Hematopoietic multipotent progenitor cell treated with erythropoietin and hydrocortisone succinate and interleukin-3 and kit ligand, for 17 days (in vitro differentiated cells): Measurements from ENCODE around the gene PCP4.

Experiments
- DNase-seq: peaks from one replicate; pipeline ENCODE4 v3.0.0-alpha.2; 2015; ENCODE audit warnings: low spot score

The PCP4 gene

DNA sequence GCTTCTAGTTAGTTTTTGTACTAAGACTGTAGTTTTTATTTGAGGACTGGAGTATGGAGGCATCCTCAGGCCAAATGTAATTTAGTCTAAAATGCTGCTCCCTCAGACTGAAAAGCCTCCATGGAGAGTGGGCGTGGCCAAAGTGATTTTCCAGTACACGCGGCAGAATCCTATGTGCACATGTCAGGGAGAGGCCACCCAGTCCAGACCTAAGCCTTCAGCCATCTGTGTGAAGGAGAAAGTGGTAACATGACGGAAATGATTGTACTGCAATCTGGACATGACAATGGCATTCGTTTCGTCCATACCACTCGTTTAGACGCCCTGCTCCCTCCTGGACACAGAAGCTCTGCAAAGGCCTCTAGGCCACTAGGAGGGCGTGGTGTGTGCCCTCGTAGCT lies 56.2 kb downstream of the PCP4 start:
- no peak for DNase-seq

- no peak for DNase-seq
Measured at GRCh38 chr21:39924577-39925308, 57.5 kb downstream of the PCP4 start.

- no peak for DNase-seq
Measured at GRCh38 chr21:39927304-39927886, 60.2 kb downstream of the PCP4 start.

- DNase-seq = no peak
Measured at GRCh38 chr21:39932335-39932734, 65.1 kb downstream of the PCP4 start.

- DNase-seq = no peak
Measured at GRCh38 chr21:39934895-39935294, 67.7 kb downstream of the PCP4 start.

GRCh38 chr21:39935716-39936115 lies 68.5 kb downstream of the PCP4 start:
- DNase-seq = no peak

GRCh38 chr21:39938086-39938625 lies 70.9 kb downstream of the PCP4 start:
- no peak for DNase-seq

- no peak for DNase-seq
Measured at GRCh38 chr21:39946199-39946598, 79.0 kb downstream of the PCP4 start.

DNA sequence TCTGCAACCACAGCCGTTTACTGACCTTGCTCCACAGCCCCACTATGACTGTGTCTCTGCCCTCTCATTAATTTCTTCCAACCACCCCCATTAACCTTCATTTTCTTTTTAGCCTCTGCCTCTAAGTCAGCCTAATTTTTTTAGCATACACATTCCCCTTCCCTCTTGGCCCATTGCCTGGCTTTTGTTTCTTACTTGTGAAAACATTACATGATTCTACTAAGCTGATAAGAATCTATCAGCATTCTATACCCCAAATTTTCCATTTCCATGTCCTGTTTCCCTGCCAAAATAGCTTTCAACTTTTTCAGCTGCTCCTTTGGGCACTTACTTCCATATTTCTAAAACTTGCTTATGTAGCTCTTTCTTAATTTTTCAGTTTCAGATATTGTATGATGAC lies 79.8 kb downstream of the PCP4 start:
- DNase-seq = no peak

DNA sequence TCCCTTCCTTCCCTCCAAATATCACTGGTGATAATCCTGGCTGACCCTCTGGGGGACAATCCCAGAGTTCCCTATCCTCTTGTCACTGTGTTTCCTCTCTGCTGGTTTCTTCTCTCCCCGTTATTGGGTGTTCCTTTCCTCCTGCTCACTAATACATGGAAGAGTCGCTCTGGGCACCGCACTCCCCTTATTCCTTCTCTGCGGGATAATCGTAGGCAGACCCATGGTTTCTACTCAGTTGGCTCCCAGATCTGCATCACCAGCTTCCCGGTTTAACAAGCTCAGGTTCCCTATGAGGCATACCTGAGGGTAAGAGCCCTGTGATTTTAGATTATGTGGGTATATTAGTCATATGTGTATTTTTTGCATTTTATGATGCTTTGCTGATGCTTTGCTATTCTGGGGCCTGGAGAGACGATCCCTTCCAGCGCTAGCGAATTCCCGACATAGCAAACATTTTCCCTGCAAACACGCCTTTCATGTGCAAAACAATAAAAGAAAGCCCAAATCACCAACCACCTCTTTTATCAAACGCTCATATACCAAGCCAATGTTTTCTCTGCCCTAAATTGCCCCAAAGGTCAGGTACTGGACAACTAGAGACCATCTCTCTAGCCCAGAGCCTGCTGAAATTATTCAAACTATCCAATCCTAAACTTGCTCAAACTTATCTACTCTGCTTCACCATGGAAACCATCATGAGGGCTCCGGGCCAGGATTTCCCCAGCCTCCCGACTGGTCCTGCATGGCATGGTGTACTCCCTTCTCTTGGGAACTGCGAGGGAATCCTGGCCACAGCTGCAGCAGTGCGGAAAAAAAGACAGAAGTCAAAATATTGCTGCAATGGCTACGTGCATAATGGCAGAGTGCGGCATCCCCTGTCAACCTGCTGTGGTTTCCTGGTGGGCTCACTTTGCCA lies 84.2 kb downstream of the PCP4 start:
- no peak for DNase-seq

GRCh38 chr21:39952265-39952664 lies 85.0 kb downstream of the PCP4 start:
- no peak for DNase-seq

DNA sequence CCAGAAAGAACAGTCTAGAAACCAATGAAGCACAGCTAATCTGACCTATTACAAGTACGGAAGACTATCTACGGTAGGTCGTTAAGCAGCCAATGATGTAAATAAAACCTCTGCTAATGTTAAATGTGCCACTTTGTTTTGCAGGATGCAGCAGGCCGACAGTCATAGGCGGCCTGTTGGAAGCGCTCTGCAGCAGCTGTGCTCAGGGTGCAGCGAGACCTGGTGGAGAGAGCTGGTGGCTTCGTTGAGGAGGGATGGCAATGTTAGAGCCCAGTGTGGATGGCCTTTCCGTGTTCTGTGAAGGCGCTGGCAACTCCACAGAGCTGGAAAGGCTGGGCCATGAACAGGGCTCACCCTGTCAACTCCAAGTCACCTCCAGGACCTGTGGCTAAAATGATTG lies 87.3 kb downstream of the PCP4 start:
- no peak for DNase-seq

DNA sequence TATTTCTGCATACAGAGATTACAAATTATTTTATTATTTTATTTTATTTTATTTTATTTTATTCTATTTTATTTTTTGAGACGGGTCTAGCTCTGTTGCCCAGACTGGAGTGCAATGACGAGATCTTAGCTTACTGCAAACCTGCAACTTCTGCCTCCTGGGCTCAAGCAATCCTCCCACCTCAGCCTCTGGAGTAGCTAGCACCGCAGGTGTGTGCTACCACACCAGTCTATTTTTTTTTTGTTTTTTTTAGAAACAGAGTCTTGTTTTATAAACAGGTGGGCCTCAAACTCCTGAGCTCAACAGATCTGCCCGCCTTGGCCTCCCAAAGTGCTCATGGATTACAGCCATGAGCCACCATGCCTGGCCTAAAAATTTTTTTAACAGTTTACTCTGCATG lies 88.1 kb downstream of the PCP4 start:
- no peak for DNase-seq

DNA sequence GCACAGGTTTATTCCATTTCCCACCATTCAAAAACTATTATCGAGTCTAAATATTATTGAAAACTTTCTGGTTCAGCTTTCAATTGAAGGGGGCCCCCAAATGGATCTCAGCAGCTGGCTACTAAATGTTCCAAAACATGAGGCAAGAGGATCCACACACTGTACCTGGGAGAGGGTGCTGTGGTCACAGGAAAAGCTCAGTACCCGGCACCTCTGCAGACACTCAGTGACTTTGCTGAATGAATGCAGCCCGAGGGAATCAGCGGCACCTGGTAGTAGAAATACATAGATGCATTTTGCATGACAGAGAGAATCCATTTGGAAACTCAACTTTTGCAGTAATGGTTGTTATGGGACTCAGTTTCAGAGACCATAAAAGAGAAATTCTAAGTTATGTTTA lies 89.3 kb downstream of the PCP4 start:
- no peak for DNase-seq

DNA sequence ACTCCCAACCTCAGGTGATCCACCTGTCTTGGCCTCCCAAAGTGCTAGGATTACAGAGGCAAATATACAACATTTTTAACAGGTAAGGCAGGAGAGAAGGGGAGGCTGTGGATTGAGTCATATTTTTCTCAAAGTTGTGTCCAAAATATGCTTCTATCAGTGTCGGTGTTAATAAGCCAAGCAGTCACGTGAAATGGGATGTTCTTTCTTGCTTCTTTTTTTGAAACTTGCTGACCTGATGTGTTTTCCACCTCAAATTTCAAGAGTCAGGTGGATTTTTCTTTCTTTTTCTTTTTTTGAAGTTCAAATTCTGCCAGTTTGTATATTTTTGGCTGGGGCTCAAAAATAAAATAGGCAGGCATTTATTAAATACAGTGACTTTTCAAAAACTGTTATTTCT lies 91.5 kb downstream of the PCP4 start:
- no peak for DNase-seq

- DNase-seq = no peak
Measured at GRCh38 chr21:39961251-39961650, 94.0 kb downstream of the PCP4 start.

GRCh38 chr21:39965026-39965425 lies 97.8 kb downstream of the PCP4 start:
- DNase-seq = no peak

DNA sequence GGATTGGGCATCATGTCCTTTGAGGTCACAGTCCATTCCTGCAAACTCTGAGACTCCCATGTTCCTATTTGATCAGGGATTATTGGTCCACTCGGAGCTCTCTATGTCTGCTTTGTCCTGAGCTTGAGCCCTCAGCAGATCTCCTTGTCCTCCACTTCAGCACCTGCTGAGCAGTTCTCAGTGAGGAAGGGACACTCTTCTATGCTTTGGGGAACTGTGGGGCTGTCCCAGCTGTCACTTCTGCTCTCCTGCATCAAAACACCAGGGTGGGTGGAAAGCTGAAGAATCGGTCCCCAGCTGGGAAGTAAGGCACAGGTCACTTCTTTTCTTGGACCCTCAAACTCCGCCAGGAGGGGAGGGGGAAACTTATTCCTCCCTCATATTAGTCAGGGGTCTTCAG lies 99.5 kb downstream of the PCP4 start:
- no peak for DNase-seq

- DNase-seq = no peak
Measured at GRCh38 chr21:39968010-39968409, 100.8 kb downstream of the PCP4 start.

DNA sequence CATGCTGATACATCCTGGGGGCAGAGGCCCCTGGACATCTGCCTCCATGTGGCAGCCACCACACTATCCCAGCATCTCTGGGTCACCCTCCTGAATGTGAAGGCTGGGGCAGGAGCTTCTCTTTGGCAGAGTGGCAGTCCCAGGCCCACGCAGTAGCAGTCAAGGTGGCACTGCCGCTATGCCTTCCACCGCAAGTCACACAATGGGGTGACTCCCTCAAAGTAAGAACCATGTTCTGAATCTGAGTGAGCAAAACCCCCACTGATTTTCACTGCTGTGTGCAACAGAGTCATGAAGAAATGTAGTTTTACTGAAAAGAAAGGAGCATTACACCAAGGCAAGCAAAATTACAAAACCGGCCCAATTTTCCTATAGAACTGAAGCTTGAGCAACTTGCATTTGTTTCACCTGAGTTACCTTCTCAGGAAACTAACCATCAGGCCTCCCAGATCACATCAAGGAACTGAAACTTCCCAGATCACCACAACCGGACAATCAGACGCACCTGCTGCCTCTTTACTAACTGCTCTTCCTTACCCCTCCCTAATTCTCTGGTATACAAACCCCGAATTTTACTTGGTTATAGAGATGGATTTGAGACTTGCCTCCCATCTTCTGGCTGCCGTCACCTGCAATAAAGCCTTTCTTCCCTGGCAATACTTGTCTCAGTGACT lies 102.6 kb downstream of the PCP4 start:
- no peak for DNase-seq

DNA sequence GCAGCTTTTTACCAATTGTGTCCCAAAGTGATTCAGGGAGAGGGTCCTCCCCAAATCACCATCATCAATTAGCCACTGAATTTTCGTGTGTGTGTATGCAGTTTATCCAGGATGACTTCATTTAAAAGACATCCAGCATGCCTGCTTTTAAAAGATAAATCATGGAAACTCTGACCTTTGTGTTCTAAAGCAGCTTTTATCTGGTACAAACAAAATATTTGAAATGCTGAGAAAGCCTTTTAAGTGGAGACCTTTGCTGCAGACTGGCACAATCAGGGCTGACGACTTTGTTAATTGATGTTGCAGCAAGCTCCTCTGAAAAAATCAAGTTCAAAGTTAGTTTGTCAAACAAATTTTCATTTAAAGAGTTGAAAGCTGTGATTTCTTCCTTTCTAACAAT lies 104.7 kb downstream of the PCP4 start:
- no peak for DNase-seq

GRCh38 chr21:39972471-39972870 lies 105.2 kb downstream of the PCP4 start:
- DNase-seq = no peak
